ENCODE measurements around the gene BABAM1. TPM values are rescaled to one million over a fixed set of nuclear protein-coding genes. Genes with fewer than 3 reads are reported as not detected.

BABAM1 gene
- total and polyA plus RNA-seq, 12 donors, result 64.5 to 88.2 (median 74.4) TPM

DNA sequence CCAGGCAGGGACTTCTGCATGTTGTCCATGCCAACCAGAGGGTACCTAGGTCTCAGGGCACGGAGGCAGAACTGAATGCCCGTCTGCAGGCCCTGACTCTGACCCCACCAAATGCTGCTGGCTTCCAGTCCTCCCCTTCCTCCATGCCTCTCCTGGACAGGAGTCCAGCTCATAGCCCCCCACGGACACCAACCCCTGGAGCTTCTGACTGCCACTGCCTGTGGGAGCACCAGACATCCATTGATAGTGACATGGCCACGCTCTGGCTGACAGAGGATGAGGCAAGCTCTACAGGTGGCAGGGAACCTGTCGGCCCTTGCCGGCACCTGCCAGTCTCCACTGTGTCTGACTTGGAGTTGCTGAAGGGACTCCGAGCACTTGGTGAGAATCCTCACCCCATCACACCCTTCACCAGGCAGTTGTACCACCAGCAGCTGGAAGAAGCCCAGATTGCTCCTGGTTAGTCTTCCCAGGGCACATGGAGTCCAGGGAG is 16.3 kb downstream of the BABAM1 start:
- peaks cover 11 to 24% (median 16%) of the 10 kb centered on the region in 7 donors for H3K27me3 ChIP-seq
- no peak overlapping the region for H3K27ac ChIP-seq
- DNase-seq (no peak), ATAC-seq (no peak)
- no peaks in the 10 kb centered on the region for H3K9me3 ChIP-seq
- H3K4me1 ChIP-seq, result peaks cover 13 to 19% (median 16%) of the 10 kb centered on the region in 9 donors
- H3K36me3 ChIP-seq, result peaks cover 0 to 11% (median 0%) of the 10 kb centered on the region in 9 donors
- intact Hi-C loops (cut with DNase I), result loop anchor here (2.0 to 10.0 kb wide), 11 partner anchors 23 to 509 kb away; partner anchors contain the start of gene USE1 (in 1 of the 10)
- TF ChIP-seq, protein P1, sequence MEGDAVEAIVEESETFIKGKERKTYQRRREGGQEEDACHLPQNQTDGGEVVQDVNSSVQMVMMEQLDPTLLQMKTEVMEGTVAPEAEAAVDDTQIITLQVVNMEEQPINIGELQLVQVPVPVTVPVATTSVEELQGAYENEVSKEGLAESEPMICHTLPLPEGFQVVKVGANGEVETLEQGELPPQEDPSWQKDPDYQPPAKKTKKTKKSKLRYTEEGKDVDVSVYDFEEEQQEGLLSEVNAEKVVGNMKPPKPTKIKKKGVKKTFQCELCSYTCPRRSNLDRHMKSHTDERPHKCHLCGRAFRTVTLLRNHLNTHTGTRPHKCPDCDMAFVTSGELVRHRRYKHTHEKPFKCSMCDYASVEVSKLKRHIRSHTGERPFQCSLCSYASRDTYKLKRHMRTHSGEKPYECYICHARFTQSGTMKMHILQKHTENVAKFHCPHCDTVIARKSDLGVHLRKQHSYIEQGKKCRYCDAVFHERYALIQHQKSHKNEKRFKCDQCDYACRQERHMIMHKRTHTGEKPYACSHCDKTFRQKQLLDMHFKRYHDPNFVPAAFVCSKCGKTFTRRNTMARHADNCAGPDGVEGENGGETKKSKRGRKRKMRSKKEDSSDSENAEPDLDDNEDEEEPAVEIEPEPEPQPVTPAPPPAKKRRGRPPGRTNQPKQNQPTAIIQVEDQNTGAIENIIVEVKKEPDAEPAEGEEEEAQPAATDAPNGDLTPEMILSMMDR (IDR thresholded peaks at IDR 0.05), result no peak
- H3K4me3 ChIP-seq, result no peak overlapping the region
- 95 to 96% methylated on average over 7 of the region's 7 CpGs for WGBS, 2 donors

DNA sequence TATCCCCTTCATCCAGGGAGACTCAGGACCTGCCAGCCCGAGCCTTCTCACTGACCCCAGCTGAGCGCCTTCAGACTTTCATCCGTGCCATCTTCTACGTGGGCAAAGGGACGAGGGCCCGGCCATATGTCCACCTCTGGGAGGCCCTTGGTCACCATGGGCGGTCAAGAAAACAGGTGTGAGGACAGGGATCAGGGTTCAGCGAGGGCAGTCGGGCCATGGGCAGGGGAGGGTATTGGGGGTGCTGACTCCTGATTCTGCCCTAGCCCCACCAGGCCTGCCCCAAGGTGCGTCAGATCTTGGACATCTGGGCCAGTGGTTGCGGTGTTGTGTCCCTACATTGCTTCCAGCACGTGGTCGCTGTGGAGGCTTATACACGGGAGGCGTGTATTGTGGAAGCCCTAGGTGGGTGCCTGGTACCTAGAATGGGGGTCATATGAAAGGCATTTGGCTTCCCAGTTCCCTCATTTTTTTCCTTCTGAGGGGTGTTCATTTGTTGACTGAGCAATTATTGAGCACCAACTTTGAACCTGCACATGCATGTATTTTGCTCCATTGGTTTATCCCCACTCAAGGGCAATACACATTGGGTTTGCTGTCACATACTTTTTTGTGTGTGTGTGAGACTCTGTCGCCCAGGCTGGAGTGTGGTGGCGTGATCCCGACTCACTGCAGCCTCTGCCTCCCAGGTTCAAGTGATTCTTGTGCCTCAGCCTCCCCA is 18.3 kb downstream of the BABAM1 start:
- WGBS, 2 donors, result 92 to 93% methylated on average over 18 of the region's 18 CpGs

DNA sequence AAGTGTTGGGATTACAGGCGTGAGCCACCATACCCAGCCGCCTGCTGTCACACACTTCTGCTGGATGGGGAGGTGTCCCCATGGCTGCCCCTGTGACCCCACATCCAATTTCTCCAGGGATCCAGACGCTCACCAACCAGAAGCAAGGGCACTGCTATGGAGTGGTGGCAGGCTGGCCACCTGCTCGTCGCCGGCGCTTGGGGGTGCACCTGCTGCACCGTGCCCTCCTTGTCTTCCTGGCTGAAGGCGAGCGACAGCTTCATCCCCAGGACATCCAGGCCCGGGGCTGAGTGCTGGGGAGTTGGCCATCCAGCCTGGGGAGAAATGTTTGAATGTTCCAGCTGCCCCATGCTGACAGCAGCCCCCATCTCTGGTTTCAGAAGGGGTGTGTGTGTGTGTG is 19.0 kb downstream of the BABAM1 start:
- intact Hi-C loops (cut with DNase I), result loop anchor here in 5 of 10 donors (10.0 kb wide), 3 partner anchors 71 to 511 kb away; partner anchors contain the start of gene USE1 (in 1 of the 5)
- peaks cover 13 to 22% (median 16%) of the 10 kb centered on the region in 9 donors for H3K4me1 ChIP-seq
- no peaks in the 10 kb centered on the region for H3K9me3 ChIP-seq
- H3K27ac ChIP-seq, result no peak overlapping the region
- no peaks in the 10 kb centered on the region for H3K36me3 ChIP-seq
- no peak for ATAC-seq
- TF ChIP-seq, protein P1 (IDR thresholded peaks at IDR 0.05), result no peak
- WGBS, 2 donors, result 92 to 95% methylated on average over 11 of the region's 11 CpGs
- peaks cover 10 to 17% (median 13%) of the 10 kb centered on the region in 7 donors for H3K27me3 ChIP-seq
- H3K4me3 ChIP-seq, result no peak overlapping the region
- DNase-seq, result no peak

More for the DNA sequence above, 18.3 kb downstream of the BABAM1 start:
- intact Hi-C loops (cut with DNase I), result loop anchor here in 5 of 10 donors (10.0 kb wide), 3 partner anchors 71 to 511 kb away; partner anchors contain the start of gene USE1 (in 1 of the 5)
- ATAC-seq (no peak), DNase-seq (no peak)
- TF ChIP-seq, protein P1 (IDR thresholded peaks at IDR 0.05), result no peak
- H3K4me3 ChIP-seq, result no peak overlapping the region
- no peaks in the 10 kb centered on the region for H3K9me3 ChIP-seq
- peaks cover 11 to 24% (median 16%) of the 10 kb centered on the region in 7 donors for H3K27me3 ChIP-seq
- H3K27ac ChIP-seq, result no peak overlapping the region
- H3K4me1 ChIP-seq, result peaks cover 13 to 22% (median 16%) of the 10 kb centered on the region in 9 donors
- no peaks in the 10 kb centered on the region for H3K36me3 ChIP-seq

DNA sequence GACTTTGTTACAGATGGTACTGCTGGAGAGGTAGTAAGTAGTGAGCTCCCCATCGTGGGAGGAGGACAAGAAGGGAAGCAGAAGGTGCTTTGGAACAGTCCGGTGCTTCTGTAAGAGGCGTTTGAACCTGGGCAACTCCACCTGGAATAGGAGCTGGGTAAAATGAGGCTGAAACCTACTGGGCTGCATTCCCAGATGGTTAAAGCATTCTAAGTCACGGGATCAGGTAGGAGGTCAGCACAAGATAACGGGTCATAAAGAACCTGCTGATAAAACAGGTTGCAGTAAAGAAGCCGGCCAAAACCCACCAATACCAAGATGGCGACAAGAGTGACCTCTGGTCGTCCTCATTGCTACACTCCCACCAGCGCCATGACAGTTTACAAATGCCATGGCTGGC is 19.5 kb downstream of the BABAM1 start:
- no peak overlapping the region for H3K27ac ChIP-seq
- H3K4me3 ChIP-seq, result no peak overlapping the region
- peaks cover 8 to 18% (median 11%) of the 10 kb centered on the region in 9 donors for H3K4me1 ChIP-seq
- intact Hi-C loops (cut with DNase I), result loop anchor here in 5 of 10 donors (10.0 kb wide), 3 partner anchors 72 to 512 kb away; partner anchors contain the start of gene USE1 (in 1 of the 5)
- ATAC-seq (no peak), DNase-seq (no peak)
- no peaks in the 10 kb centered on the region for H3K36me3 ChIP-seq
- TF ChIP-seq, protein P1 (IDR thresholded peaks at IDR 0.05), result no peak
- peaks cover 5 to 12% (median 8%) of the 10 kb centered on the region in 7 donors for H3K27me3 ChIP-seq
- no peaks in the 10 kb centered on the region for H3K9me3 ChIP-seq
- WGBS, 2 donors, result 85 to 89% methylated on average over 9 of the region's 9 CpGs
